ENCODE results near the gene KLHDC7A. TPM values are rescaled to one million over a fixed set of nuclear protein-coding genes. Genes with fewer than 3 reads are reported as not detected.
"Not testable (repeated sequence)": the region's sequence is repeated elsewhere in the genome, so short reads cannot be mapped to it uniquely, and the experiment has no call there.

The KLHDC7A gene
- total RNA-seq, result not detected in 2 replicates

- DNase-seq (ENCODE audit: low read depth, low spot score), result no peak
These were observed at the start of gene KLHDC7A for GRCh38 chr1:18480315-18481189. Gene KLHDC7A, plus strand, starts transcription at chr1:18480930. Its CDS starts 52 bp downstream, at chr1:18480982.

- DNase-seq (ENCODE audit: low read depth, low spot score), result no peak
These were observed 46.7 kb upstream of the KLHDC7A start for GRCh38 chr1:18434041-18434440.

- DNase-seq (ENCODE audit: low read depth, low spot score), result no peak
These were observed 40.1 kb upstream of the KLHDC7A start for GRCh38 chr1:18440385-18441226.

GRCh38 chr1:18443587-18444520 is 36.9 kb upstream of the KLHDC7A start:
- DNase-seq (ENCODE audit: low read depth, low spot score), result no peak

- no peak for DNase-seq (ENCODE audit: low read depth, low spot score)
These were observed 36.2 kb upstream of the KLHDC7A start for GRCh38 chr1:18444563-18444962.

GRCh38 chr1:18446751-18447150 is 34.0 kb upstream of the KLHDC7A start:
- DNase-seq (ENCODE audit: low read depth, low spot score), result no peak

- no peak for DNase-seq (ENCODE audit: low read depth, low spot score)
These were observed 33.1 kb upstream of the KLHDC7A start for GRCh38 chr1:18447509-18448220.

- no peak for DNase-seq (ENCODE audit: low read depth, low spot score)
These were observed 31.8 kb upstream of the KLHDC7A start for GRCh38 chr1:18448889-18449288.

- DNase-seq (ENCODE audit: low read depth, low spot score), result no peak
These were observed 28.2 kb upstream of the KLHDC7A start for GRCh38 chr1:18452550-18452949.

- no peak for DNase-seq (ENCODE audit: low read depth, low spot score)
These were observed 22.3 kb upstream of the KLHDC7A start for GRCh38 chr1:18458133-18459092.

GRCh38 chr1:18461656-18462055 is 19.1 kb upstream of the KLHDC7A start:
- DNase-seq (ENCODE audit: low read depth, low spot score), result no peak

GRCh38 chr1:18462517-18462916 is 18.2 kb upstream of the KLHDC7A start:
- DNase-seq (ENCODE audit: low read depth, low spot score), result not testable (repeated sequence)

- no peak for DNase-seq (ENCODE audit: low read depth, low spot score)
These were observed 17.7 kb upstream of the KLHDC7A start for GRCh38 chr1:18463063-18463462.

GRCh38 chr1:18463984-18464664 is 16.6 kb upstream of the KLHDC7A start:
- no peak for DNase-seq (ENCODE audit: low read depth, low spot score)

GRCh38 chr1:18464665-18465050 is 16.1 kb upstream of the KLHDC7A start:
- DNase-seq (ENCODE audit: low read depth, low spot score), result no peak

- no peak for DNase-seq (ENCODE audit: low read depth, low spot score)
These were observed 14.1 kb upstream of the KLHDC7A start for GRCh38 chr1:18466676-18467075.

GRCh38 chr1:18468570-18468969 is 12.2 kb upstream of the KLHDC7A start:
- DNase-seq (ENCODE audit: low read depth, low spot score), result no peak

GRCh38 chr1:18469514-18469913 is 11.2 kb upstream of the KLHDC7A start:
- no peak for DNase-seq (ENCODE audit: low read depth, low spot score)

Data from pulmonary artery endothelial cell (primary cell).